ENCODE results near the gene LGALS13.

LGALS13 gene, protein sequence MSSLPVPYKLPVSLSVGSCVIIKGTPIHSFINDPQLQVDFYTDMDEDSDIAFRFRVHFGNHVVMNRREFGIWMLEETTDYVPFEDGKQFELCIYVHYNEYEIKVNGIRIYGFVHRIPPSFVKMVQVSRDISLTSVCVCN

DNA sequence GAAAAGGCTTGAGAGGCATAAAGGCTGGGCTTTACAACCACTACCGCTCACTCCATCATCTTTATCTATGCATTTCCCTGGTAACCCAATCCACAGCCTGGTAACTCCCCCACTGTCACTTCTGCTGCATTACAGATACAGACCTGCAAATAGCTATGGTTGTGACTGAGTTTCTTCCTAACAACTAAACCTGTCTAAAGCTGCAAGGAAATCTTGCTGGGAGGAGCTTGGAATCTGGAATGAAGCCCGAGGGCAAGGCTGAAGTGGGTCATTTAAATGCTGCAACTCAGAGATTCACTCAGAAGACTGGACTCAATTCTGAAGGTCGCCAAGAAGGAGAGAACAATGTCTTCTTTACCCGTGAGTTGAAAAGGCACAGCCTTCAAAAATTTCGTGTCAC lies at the start of gene LGALS13:
TSS of gene LGALS13 (plus strand) at position 301 of the 400 bp plus-strand sequence. CDS start at position 346, 45 bp downstream.
- no peak for DNase-seq (ENCODE audit: low read depth)

DNA sequence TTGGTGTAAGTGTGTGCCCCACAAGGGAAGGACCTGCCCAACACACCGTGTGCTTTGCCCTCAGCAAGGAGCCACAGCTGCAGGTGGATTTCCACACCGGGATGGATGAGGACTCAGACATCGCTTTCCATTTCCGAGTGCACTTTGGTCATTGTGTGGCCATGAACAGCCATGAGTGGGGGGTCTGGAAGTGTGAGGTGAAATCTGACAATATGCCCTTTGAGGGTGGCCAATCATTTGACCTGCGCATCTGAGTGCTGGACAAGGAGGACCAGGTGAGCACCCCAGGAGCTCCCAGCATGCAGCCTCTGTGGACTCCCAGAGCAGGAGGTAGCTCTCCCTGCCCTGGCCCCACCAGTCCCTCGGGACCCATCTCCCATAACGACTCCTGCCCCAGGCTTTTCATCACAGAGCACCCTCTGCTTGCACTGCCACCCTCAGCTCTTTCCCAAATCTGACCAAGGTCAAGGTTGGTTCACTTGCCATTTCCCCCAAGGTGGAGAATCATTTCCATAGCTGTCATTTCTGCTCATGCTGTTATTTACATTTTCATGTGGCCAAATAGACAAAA lies 49.2 kb upstream of the LGALS13 start:
- DNase-seq (ENCODE audit: low read depth) = no peak

DNA sequence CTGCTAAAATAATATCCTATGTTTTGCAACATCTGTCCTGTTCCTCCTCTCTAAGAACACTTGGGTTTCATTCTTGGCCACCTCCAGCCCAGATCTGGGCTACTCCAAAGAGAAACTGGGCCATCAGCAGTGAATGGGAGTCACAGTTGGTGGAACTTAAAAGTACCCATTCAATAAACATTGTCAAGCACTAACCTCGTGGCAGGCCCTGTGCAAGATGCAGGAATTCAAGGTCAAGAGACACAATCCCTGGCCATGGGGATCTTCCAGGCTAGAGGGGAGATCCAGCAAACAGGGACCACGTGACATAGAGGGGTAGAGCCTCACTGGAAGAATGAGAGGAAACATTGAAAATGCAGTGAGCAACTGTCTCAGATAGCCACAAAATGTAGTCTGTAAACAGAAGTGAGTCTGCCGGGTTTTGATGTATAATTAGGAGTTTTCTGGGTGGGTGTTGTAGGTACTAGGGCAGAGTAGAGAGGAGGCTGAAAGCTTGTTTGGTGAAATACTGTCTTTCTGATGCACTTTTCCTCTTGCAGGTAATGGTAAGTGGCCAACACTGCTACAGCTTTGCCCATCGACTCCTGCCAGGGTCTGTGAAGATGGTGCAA lies 47.5 kb upstream of the LGALS13 start:
- no peak for DNase-seq (ENCODE audit: low read depth)

DNA sequence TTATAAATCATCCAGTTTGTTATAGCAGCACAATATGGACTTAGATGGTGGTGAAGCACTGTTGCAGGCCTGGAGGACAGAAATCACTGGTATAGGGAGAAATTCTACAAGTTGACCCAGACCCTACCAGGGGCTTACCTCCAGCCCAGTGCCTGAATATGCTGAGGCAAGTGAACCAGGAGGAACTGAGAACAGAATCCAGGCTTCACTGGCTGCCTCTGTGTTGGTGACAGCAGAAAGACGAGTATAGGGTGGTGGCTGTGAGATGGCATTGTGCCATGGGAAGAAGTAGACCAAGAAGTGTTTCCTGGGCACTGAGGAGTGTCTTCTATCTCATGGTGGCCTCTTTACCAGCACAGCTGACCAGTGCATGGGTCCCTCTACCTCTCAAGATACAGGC lies 46.4 kb upstream of the LGALS13 start:
- DNase-seq (ENCODE audit: low read depth) = no peak

DNA sequence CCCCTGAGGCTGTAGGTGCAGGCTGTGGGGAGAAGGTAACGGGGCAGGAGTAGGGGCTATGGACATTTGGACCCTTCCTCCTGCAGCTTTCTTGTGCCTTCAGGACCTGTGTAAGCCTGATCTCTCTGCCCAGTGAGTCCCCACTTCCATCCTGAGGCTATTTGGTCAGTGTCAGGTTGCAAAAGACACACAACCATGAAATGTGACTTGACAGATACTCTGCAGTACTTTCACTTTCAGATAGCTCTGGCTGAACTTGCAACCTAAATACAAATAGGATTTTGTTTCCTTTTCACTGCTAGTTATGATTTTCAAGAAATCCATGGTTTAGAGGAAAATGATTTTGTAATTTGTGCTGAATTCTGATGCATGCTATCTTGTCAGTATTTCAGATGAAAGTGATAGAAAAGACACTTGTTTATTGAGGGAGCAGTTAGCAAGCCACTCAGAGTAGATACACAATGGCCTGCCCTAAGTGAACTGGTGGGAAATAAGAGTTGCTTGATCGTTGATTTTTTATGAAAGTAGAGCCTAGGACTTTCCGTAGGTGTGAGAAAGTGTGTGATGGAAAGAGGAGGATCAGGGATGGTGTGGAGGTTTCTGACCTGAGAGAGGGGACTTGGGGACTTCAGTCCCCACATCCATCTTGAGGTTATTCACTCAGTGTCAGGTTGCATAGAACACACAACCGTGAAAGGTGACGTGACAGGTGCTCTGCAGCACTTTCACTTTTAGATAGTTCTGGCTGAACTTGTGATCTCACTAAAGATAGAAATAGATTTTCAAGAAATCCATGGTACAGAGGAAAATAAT lies 44.3 kb upstream of the LGALS13 start:
- no peak for DNase-seq (ENCODE audit: low read depth)

DNA sequence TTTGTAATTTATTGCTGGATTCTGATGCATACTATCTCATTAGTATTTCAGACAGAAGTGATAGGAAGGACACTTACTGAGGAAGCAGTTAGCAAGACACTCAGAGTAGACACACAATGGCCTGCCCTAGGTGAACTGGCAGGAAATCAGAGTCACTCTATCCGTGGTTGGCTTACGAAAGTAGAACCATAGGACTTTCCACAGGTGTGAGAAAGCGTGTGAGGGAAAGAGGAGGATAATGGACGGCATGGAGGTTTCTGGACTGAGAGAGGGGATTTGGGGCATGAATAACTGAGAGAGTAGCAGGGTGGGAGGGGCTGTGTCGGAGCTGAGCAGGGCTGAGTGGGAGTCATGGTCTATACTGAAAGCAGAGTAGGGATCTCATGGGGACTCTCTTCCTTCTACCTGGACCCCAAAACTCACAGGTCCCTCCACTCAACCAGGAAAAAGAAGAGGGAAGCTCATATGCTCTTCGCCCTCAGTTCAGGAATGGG lies 43.7 kb upstream of the LGALS13 start:
- no peak for DNase-seq (ENCODE audit: low read depth)

DNA sequence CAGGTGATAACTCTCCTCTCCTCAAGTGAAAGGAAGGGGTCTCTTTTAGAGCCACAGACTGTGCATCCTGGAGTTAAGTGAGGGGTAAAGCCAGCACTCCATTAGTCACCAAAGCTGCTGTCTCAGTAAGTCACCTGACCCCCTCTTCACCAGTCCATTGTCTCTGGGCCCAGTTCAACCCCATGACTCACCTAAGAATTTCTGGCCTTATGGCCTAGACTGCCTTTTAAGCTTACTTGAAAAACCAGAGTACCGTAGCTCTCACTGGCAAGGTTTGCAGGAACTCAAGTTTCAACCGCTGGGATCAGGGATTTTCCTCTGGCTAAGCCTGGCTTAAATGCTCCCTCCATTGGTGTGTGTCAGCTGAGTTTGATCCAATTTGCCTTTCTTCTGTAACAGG lies 38.9 kb upstream of the LGALS13 start:
- peak; percentile 68 for DNase-seq (ENCODE audit: low read depth)

DNA sequence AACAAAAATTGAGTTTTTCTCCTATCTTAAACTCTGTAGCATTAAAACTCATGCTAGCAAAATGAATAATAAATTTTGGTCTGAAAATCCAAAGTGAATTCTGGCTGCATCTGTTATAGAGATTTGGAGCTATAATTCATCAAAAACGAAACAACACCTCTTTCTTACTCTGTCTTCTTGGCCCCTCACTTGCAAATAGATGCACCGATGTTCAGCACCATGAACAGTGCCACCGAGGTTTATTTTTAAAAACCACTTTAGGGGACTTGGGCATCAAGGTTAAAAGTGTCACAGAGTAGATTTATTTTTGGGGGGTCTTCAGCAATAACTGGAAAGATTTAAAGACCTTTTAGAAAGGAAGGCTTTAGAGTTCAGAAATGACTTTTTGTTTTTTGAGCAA lies 36.3 kb upstream of the LGALS13 start:
- no peak for DNase-seq (ENCODE audit: low read depth)

DNA sequence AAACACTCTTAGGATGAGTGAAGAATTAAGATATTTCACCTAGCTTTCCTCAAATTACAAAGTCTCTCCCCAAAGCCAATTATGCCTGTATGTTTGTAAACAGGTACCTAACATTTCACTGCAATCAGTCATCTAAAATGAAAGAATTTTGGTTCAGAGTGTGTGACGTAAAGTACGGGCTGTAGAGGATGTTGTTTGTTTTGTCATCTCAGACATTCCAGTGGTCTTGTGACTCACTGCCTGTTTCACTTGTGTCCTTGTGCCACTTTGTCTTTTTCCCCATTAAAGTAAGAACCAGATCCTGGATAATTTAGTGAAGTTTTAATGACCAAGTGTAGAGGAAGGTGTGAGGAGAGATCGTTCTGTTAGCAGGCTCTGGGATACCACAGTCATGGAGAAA lies 33.7 kb upstream of the LGALS13 start:
- no peak for DNase-seq (ENCODE audit: low read depth)

DNA sequence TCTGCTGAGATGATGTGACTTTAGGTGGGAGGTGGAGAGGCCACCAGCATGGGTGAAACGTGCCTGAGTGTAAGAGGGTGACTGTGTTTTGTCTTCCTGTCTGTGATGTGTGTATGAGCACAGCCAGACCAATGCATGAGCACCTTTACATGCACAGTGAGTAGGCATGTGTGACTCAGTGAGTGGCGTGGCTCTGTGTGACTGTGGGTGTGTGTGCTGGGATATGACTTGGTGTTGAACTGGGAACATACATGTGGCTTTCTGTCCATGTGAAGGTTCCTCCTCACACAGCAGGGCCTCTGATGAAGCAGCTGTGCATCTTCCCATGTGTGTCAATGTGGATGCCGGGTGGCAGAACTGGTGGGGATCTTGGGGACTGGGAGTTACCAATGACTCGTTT lies 19.9 kb upstream of the LGALS13 start:
- no peak for DNase-seq (ENCODE audit: low read depth)

DNA sequence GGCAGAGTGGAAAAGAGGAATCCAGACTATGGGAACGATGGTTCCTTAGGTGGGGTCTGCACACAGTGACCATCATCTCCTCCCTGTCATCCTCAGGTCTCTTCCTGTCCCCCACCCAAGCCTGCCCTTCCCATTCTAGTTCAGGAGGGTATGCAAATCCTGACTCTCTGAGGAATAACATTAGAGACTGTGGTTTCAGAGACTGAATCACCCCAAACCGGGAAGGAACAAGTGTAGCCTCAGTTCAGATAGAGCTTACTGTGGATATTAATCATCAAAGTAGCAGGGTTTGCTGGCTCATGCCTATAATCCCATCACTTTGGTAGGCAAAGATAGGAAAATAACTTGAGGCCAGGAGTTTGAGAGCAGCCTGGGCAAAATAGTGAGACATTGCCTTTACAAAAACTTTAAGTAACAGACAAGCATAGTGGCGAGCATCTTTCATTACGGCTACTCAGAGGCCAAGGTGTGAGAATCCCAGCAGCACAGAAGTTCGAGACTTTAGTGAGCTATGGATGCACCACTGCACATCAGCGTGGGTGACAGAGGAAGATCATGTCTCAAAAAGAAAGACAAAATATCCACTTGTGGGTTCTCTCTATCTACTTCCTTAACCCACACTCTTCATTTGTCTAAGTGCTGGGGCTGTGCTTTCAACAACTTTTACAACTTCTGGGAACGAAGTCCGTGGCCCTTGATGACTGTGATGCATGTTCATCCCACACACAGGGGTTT lies 19.3 kb upstream of the LGALS13 start:
- DNase-seq (ENCODE audit: low read depth) = no peak

DNA sequence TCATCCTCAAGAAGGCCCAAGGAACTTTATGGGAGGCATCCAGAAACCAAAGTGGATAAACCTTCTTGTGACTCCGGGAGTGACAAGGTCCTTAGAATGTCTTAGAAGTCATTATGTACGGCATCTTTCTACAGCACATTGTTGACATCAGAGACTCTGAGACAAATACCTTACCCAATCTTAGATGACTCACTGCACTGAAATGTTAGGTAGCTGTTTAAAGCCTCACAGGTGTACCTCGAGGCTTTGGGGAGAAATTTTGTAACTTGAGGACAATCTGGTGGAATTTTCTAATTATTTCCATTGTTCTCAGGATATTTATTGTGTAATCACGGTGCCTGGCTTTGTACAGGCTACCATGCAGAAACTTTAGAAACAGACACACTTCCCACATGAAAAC lies 14.8 kb upstream of the LGALS13 start:
- no peak for DNase-seq (ENCODE audit: low read depth)

DNA sequence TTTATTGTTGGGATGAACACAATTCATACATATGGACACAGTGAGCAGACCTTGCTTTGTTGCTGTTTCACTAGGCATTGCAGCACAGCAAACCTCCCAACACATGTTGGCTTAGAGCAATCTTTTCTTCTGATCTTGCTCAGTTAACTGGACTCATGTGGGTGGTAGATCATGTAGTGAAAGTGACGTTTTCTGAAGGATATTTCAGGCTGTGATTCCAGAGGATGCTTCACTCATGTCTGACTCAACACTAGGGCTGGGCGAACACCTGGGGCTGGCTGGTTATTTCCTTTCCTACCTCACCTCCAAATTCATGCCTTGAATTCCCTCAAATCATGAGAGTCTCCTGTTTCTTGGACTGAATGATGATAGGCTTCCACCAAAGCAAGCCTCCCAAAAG lies 14.3 kb upstream of the LGALS13 start:
- DNase-seq (ENCODE audit: low read depth) = no peak

DNA sequence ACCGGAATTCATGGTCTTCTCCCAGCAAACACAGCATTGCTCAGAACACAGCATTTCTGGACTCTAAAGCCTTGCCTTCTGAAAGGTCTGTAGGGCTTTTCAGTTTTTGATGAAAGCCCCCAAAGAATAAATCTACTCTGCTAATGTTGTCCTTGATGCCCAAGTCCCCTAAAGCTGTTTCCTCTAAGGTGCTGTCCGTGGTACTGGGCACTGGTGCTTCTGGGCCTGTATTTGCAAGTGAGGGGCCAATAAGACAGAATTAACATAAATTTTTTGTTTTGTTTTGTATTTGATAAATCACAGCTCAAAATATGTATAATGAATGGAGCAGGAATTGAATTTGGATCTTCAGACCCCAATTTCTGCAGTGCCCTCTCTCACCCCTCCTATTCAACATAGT lies 12.1 kb upstream of the LGALS13 start:
- no peak for DNase-seq (ENCODE audit: low read depth)

DNA sequence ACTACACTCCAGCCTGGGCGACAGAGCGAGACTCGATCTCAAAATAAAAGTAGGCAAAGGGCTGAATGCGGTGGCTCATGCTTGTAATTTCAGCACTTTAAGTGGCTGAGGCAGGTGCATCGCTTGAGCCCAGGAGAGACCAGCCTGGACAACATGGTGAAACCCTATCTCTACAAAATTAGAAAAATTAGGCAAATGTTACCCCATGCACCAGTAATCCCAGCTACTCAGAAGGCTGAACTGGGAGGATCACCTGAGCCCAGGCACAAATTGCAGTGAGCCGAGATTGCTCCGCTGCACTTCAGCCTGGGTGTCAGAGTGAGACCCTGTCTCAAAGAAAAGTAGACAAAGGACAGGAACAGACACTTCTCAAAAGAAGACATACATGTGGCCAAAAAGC lies 9.9 kb upstream of the LGALS13 start:
- DNase-seq (ENCODE audit: low read depth) = no peak

DNA sequence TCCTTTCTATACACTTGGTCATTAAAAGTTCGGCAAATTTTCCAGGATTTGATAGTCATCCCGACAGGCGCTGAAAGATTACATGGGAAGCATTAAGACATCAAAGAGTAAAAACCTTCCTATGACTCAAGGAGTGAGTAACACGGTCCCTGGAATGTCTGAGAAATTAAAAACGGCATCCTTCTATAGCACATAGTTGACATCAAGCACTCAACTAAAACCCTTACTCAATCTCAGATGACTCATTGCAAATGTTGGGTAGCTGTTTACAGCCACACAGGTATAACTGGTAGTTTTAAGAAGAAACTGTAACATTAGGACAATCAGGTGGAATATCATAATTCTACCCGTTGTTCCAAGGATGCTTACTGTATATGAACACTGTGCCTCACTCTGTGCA lies 6.4 kb upstream of the LGALS13 start:
- DNase-seq (ENCODE audit: low read depth) = peak; percentile 0

DNA sequence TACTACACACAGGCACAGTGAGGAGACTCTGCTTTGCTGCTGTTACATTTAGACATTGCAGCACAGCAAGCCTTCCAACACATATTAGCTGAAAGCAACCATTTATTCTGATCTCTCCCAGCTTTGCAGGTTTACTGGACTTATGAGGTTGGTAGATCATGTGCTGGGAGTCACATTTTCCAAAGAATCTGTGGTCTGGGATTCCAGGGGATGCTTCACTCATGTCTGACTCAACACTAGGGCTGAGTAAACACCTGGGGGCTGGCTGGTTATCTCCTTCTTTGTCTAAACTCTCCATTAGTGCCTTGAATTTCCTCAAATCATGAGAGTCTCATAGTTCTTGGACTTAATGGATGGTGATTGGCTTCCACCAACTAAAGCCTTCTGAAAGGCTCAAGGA lies 5.4 kb upstream of the LGALS13 start:
- no peak for DNase-seq (ENCODE audit: low read depth)

DNA sequence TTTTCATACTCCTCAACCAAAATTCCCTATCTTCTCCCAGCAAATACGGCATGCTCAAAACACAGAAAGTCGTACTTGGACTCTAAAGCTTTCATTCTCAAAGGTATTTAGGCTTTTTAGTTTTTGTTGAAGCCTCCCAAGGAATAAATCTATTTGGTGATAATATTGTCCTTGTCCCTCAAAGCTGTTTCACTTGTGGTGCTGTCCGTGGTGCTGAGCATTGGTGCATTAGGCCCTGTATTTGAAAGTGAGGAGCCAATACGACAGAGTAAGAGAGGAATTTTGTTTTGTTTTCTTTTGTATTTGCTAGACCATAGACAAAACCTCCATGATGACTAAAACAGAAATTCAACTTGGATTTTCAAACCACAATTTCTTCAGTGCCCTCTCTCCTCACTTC lies 3.2 kb upstream of the LGALS13 start:
- DNase-seq (ENCODE audit: low read depth) = no peak

DNA sequence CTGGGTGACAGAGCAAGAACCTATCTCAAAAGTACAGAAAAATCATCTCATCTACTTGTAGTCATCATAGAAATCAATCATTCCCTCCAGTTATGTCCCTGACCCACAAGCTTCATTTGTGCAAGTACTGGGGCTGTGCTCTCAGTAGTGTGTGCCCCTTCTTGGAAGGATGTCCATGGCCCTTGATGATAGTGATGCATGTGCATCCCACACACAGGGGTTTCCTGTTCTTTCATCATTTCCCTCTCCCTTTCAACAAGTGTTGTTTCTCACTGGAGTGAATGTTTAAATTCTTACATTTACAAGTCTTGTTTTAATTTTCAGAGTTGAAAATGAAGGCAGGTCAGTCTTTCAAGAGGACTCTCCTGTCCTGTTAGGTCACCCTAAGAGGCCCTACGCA lies 1.5 kb downstream of the LGALS13 start:
- no peak for DNase-seq (ENCODE audit: low read depth)

DNA sequence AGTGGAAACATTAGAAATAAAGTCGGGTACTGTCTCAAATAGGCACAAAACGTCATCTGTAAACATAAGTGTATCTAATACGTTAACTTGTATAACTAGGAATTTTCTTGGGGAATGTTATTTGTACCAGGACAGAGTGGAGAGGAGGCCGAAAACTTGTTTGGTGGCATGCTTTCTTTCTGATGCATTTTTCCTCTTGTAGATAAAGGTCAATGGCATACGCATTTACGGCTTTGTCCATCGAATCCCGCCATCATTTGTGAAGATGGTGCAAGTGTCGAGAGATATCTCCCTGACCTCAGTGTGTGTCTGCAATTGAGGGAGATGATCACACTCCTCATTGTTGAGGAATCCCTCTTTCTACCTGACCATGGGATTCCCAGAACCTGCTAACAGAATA lies 4.7 kb downstream of the LGALS13 start:
- DNase-seq (ENCODE audit: low read depth) = no peak

DNA sequence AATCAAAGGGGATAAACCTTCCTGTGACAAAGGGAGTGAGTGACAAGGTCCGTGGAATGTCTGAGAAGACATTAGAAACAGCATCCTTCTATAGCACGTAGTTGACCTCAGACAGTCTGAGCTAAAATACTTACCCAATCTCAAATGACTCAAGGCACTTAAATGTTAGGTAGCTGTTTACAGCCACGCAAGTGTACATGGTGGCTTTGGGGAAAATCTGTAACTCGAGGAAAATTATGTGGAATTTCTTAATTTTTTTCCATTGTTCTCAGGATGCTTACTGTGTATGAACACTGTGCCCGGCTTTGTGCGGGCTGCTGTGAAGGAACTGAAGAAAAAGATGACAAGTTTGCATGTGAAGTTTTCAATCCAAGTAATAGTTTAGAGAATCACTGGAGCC lies 5.2 kb downstream of the LGALS13 start:
- no peak for DNase-seq (ENCODE audit: low read depth)

DNA sequence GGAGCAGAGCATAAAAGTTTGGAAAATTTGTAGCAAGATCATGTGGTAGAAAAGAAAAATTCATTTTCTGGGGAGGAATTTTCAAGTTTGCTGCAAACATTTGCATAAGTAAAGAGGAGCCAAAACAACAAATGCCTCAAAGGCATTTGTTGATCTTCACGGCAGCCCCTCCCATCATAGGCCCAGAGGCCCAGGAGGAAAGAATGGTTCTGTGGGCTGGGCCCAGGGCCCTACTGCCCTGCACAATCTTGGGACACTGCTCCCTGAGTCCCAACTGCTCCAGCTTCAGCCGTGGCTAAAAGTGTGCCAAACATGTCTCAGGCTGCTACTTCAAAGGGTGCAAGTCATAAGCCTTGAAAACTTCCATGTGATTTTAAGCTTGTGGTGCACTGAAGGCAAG lies 11.3 kb downstream of the LGALS13 start:
- DNase-seq (ENCODE audit: low read depth) = no peak

All from HS-5 (cell line).